Stomach smooth muscle (tissue), 2 donors: ENCODE measurements around the gene APEX1.

ENCODE experiments used
- H3K27ac ChIP-seq: one replicate; pipeline ENCODE4 v1.7.0; 2013; ENCODE audit warnings: mild to moderate bottlenecking, low read length, inconsistent platforms
- H3K27me3 ChIP-seq, 2 donors: one replicate each; pipeline ENCODE4 v1.7.0; 2013; ENCODE audit warnings: low read length in 2 of 2; ENCODE audit not compliant: insufficient read depth in 2 of 2, control insufficient read depth in 1 of 2
- H3K36me3 ChIP-seq, 2 donors: one replicate each; pipeline ENCODE4 v1.7.0; 2013; ENCODE audit warnings: low read length in 2 of 2; ENCODE audit not compliant: control insufficient read depth in 2 of 2, insufficient read depth in 2 of 2
- H3K4me1 ChIP-seq: one replicate; pipeline ENCODE4 v1.7.0; 2013; ENCODE audit warnings: low read length; ENCODE audit not compliant: control insufficient read depth, insufficient read depth
- H3K4me3 ChIP-seq, 2 donors: one replicate each; pipeline ENCODE4 v1.7.0; 2013; ENCODE audit warnings: low read length in 2 of 2
- H3K9ac ChIP-seq, 2 donors: one replicate each; pipeline ENCODE4 v1.7.0; 2013; ENCODE audit warnings: low read length in 2 of 2, mild to moderate bottlenecking in 1 of 2
- H3K9me3 ChIP-seq, 2 donors: one replicate each; pipeline ENCODE4 v1.7.0; 2013; ENCODE audit warnings: low read length in 2 of 2; ENCODE audit not compliant: control insufficient read depth in 2 of 2
- donor health status: healthy.
- donor health status: Pancreatic carcinoma.

The APEX1 gene

GRCh38 chr14:20421267-20421666 lies 33.8 kb upstream of the APEX1 start:
- no peaks in the 10 kb centered on the region for H3K9me3 ChIP-seq
- no peaks in the 10 kb centered on the region for H3K4me1 ChIP-seq

GRCh38 chr14:20422886-20423285 lies 32.1 kb upstream of the APEX1 start:
- Histone ChIP-seq H3K36me3 (no peaks in the 10 kb centered on the region), H3K27me3 (no peaks in the 10 kb centered on the region), H3K9ac (no peak overlapping the region), H3K9me3 (no peaks in the 10 kb centered on the region), H3K27ac (no peak overlapping the region), H3K4me1 (no peaks in the 10 kb centered on the region), H3K4me3 (no peak overlapping the region)

More at GRCh38 chr14:20421267-20421666, 33.8 kb upstream of the APEX1 start:
- Histone ChIP-seq H3K27me3 (no peaks in the 10 kb centered on the region), H3K27ac (no peak overlapping the region), H3K9ac (no peak overlapping the region), H3K36me3 (no peaks in the 10 kb centered on the region), H3K4me3 (no peak overlapping the region)

GRCh38 chr14:20424851-20425250 lies 30.2 kb upstream of the APEX1 start:
- no peaks in the 10 kb centered on the region for H3K36me3 ChIP-seq
- no peak overlapping the region for H3K27ac ChIP-seq
- H3K27me3 ChIP-seq, result no peaks in the 10 kb centered on the region
- H3K9me3 ChIP-seq, result no peaks in the 10 kb centered on the region
- H3K4me1 ChIP-seq, result no peaks in the 10 kb centered on the region
- H3K4me3 ChIP-seq, result no peak overlapping the region
- no peak overlapping the region for H3K9ac ChIP-seq

GRCh38 chr14:20427231-20428009 lies 27.6 kb upstream of the APEX1 start:
- Histone ChIP-seq H3K4me1 (no peaks in the 10 kb centered on the region), H3K9me3 (no peaks in the 10 kb centered on the region), H3K36me3 (no peaks in the 10 kb centered on the region), H3K9ac (no peak overlapping the region), H3K27me3 (no peaks in the 10 kb centered on the region), H3K4me3 (no peak overlapping the region), H3K27ac (no peak overlapping the region)

- Histone ChIP-seq H3K36me3 (no peaks in the 10 kb centered on the region), H3K9me3 (no peaks in the 10 kb centered on the region), H3K9ac (no peak overlapping the region), H3K27me3 (no peaks in the 10 kb centered on the region), H3K27ac (no peak overlapping the region), H3K4me3 (no peak overlapping the region), H3K4me1 (no peaks in the 10 kb centered on the region)
These were observed 27.0 kb upstream of the APEX1 start for GRCh38 chr14:20428010-20428365.

GRCh38 chr14:20428802-20429201 lies 26.2 kb upstream of the APEX1 start:
- no peaks in the 10 kb centered on the region for H3K27me3 ChIP-seq
- H3K4me1 ChIP-seq, result no peaks in the 10 kb centered on the region
- H3K9me3 ChIP-seq, result no peaks in the 10 kb centered on the region
- no peak overlapping the region for H3K4me3 ChIP-seq
- no peak overlapping the region for H3K9ac ChIP-seq
- H3K27ac ChIP-seq, result no peak overlapping the region
- no peaks in the 10 kb centered on the region for H3K36me3 ChIP-seq

GRCh38 chr14:20429801-20430669 lies 25.0 kb upstream of the APEX1 start:
- Histone ChIP-seq H3K9ac (no peak overlapping the region), H3K27me3 (peaks cover 0 to 2% of the 10 kb centered on the region in 2 donors), H3K36me3 (no peaks in the 10 kb centered on the region), H3K27ac (no peak overlapping the region), H3K4me1 (no peaks in the 10 kb centered on the region), H3K9me3 (no peaks in the 10 kb centered on the region), H3K4me3 (no peak overlapping the region)

- no peaks in the 10 kb centered on the region for H3K36me3 ChIP-seq
- H3K4me3 ChIP-seq, result peak overlapping the region; percentile 36 to 61
- peaks cover 0 to 7% of the 10 kb centered on the region in 2 donors for H3K27me3 ChIP-seq
- H3K9ac ChIP-seq, result peak overlapping the region; percentile 23 to 62
- no peak overlapping the region for H3K27ac ChIP-seq
- H3K4me1 ChIP-seq, result peaks cover 3% of the 10 kb centered on the region
- H3K9me3 ChIP-seq, result no peaks in the 10 kb centered on the region
These were observed 20.1 kb upstream of the APEX1 start for GRCh38 chr14:20434701-20435581.

GRCh38 chr14:20435582-20436362 lies 19.3 kb upstream of the APEX1 start, which contains the start of gene KLHL33:
KLHL33 (minus strand) TSS chr14:20436166; CDS start chr14:20435811, 355 bp downstream.
- peaks cover 0 to 7% of the 10 kb centered on the region in 2 donors for H3K27me3 ChIP-seq
- H3K9ac ChIP-seq, result peak within 1 kb of the TSS; percentile 23 to 62
- H3K27ac ChIP-seq, result no peak within 1 kb of the TSS
- H3K4me1 ChIP-seq, result peaks cover 3% of the 10 kb centered on the region
- H3K36me3 ChIP-seq, result no peaks in the 10 kb centered on the region
- H3K9me3 ChIP-seq, result no peaks in the 10 kb centered on the region
- peak within 1 kb of the TSS; percentile 36 to 61 for H3K4me3 ChIP-seq

- Histone ChIP-seq H3K9me3 (no peaks in the 10 kb centered on the region), H3K27ac (no peak overlapping the region), H3K27me3 (peaks cover 0 to 7% of the 10 kb centered on the region in 2 donors), H3K36me3 (no peaks in the 10 kb centered on the region), H3K9ac (no peak overlapping the region), H3K4me1 (peaks cover 3% of the 10 kb centered on the region), H3K4me3 (no peak overlapping the region)
These were observed 18.7 kb upstream of the APEX1 start for GRCh38 chr14:20436363-20436755.
